ENCODE measurements around the gene TIMP3. TPM values are rescaled to one million over a fixed set of nuclear protein-coding genes. Genes with fewer than 3 reads are reported as not detected.

Gene TIMP3
- total RNA-seq, 3 donors from 2014 or later: 269 to 1,246 (median 290) TPM

GRCh38 chr22:32858121-32858703, 56.7 kb downstream of the TIMP3 start:
- Histone ChIP-seq H3K36me3 (no peaks in the 10 kb centered on the region), H3K27ac (peak overlapping the region in 1 of 2 donors; percentile 22), H3K27me3 (peaks cover 0 to 7% of the 10 kb centered on the region in 2 donors), H3K4me1 (no peaks in the 10 kb centered on the region), H3K9me3 (no peaks in the 10 kb centered on the region), H3K4me3 (no peak overlapping the region)
- TF ChIP-seq CTCF (IDR thresholded peaks at IDR 0.05): no peak
- no peak for TF ChIP-seq POLR2A (IDR thresholded peaks at IDR 0.05)
- no peak for TF ChIP-seq POLR2AphosphoS5 (IDR thresholded peaks at IDR 0.05)
- DNase-seq (ENCODE audit: low spot score in 2 of 2): no peak
- intact Hi-C loops (cut with DNase I; ENCODE audit: low total_unique reads): no loop called here

GRCh38 chr22:32858957-32859356, 57.5 kb downstream of the TIMP3 start:
- peak overlapping the region in 1 of 2 donors; percentile 22 for H3K27ac ChIP-seq

GRCh38 chr22:32859743-32860142, 58.2 kb downstream of the TIMP3 start:
- intact Hi-C loops (cut with DNase I; ENCODE audit: low total_unique reads): no loop called here
- Histone ChIP-seq H3K4me3 (no peak overlapping the region), H3K4me1 (no peaks in the 10 kb centered on the region), H3K27me3 (peaks cover 0 to 7% of the 10 kb centered on the region in 2 donors), H3K36me3 (no peaks in the 10 kb centered on the region), H3K9me3 (no peaks in the 10 kb centered on the region), H3K27ac (no peak overlapping the region)
- DNase-seq (ENCODE audit: low spot score in 2 of 2): no peak
- peak in 1 of 3 donors; percentile 37 for TF ChIP-seq POLR2AphosphoS5 (IDR thresholded peaks at IDR 0.05)
- TF ChIP-seq CTCF (IDR thresholded peaks at IDR 0.05): no peak

More at GRCh38 chr22:32858957-32859356, 57.5 kb downstream of the TIMP3 start:
- intact Hi-C loops (cut with DNase I; ENCODE audit: low total_unique reads): no loop called here
- peaks cover 0 to 7% of the 10 kb centered on the region in 2 donors for H3K27me3 ChIP-seq
- no peak for DNase-seq (ENCODE audit: low spot score in 2 of 2)
- no peak for TF ChIP-seq CTCF (IDR thresholded peaks at IDR 0.05)
- TF ChIP-seq POLR2A (IDR thresholded peaks at IDR 0.05): no peak
- no peak for TF ChIP-seq POLR2AphosphoS5 (IDR thresholded peaks at IDR 0.05)
- no peaks in the 10 kb centered on the region for H3K36me3 ChIP-seq
- no peaks in the 10 kb centered on the region for H3K4me1 ChIP-seq
- H3K9me3 ChIP-seq: no peaks in the 10 kb centered on the region
- H3K4me3 ChIP-seq: no peak overlapping the region

GRCh38 chr22:32861330-32861729, 59.8 kb downstream of the TIMP3 start:
- no peak overlapping the region for H3K27ac ChIP-seq
- no peaks in the 10 kb centered on the region for H3K9me3 ChIP-seq
- H3K36me3 ChIP-seq: no peaks in the 10 kb centered on the region

More at GRCh38 chr22:32861330-32861729, 59.8 kb downstream of the TIMP3 start:
- no peaks in the 10 kb centered on the region for H3K4me1 ChIP-seq
- H3K27me3 ChIP-seq: no peaks in the 10 kb centered on the region
- no peak overlapping the region for H3K4me3 ChIP-seq
- TF ChIP-seq POLR2AphosphoS5 (IDR thresholded peaks at IDR 0.05): peak; percentile 23 to 36 (median 35)
- TF ChIP-seq CTCF (IDR thresholded peaks at IDR 0.05): no peak
- intact Hi-C loops (cut with DNase I; ENCODE audit: low total_unique reads): no loop called here
- no peak for DNase-seq (ENCODE audit: low spot score in 2 of 2)

All from breast epithelium (tissue), 4 donors.